Activated naive CD8-positive, alpha-beta T cell (primary cell): ENCODE data around the gene DLG2.

Source experiments
- H3K27ac Mint-ChIP-seq: one replicate; pipeline ENCODE4 v1.8.0; 2021; ENCODE audit warnings: mixed read lengths
- H3K27me3 Mint-ChIP-seq: one replicate; pipeline ENCODE4 v1.8.0; 2021; ENCODE audit warnings: mixed read lengths
- H3K36me3 Mint-ChIP-seq: one replicate; pipeline ENCODE4 v1.8.0; 2021; ENCODE audit warnings: mixed read lengths
- H3K4me1 Mint-ChIP-seq: one replicate; pipeline ENCODE4 v1.8.0; 2021; ENCODE audit warnings: low read depth, mixed read lengths
- H3K4me3 Mint-ChIP-seq: one replicate; pipeline ENCODE4 v1.8.0; 2021; ENCODE audit warnings: mild to moderate bottlenecking, mixed read lengths
- H3K9me3 Mint-ChIP-seq: one replicate; pipeline ENCODE4 v1.8.0; 2021; ENCODE audit warnings: low read depth, mixed read lengths

The DLG2 gene

GRCh38 chr11:83855237-83855636 is 1771.9 kb downstream of the DLG2 start:
- no peaks in the 10 kb centered on the region for H3K36me3 Mint-ChIP-seq
- no peak overlapping the region for H3K27ac Mint-ChIP-seq
- peaks cover 16% of the 10 kb centered on the region for H3K9me3 Mint-ChIP-seq
- H3K4me1 Mint-ChIP-seq: no peaks in the 10 kb centered on the region
- H3K4me3 Mint-ChIP-seq: no peak overlapping the region
- H3K27me3 Mint-ChIP-seq: no peaks in the 10 kb centered on the region

- no peaks in the 10 kb centered on the region for H3K27me3 Mint-ChIP-seq
- H3K9me3 Mint-ChIP-seq: peaks cover 9% of the 10 kb centered on the region
- H3K36me3 Mint-ChIP-seq: no peaks in the 10 kb centered on the region
- no peaks in the 10 kb centered on the region for H3K4me1 Mint-ChIP-seq
- H3K27ac Mint-ChIP-seq: no peak overlapping the region
- no peak overlapping the region for H3K4me3 Mint-ChIP-seq
These were observed 1774.2 kb downstream of the DLG2 start for GRCh38 chr11:83852775-83853442.

- peaks cover 4% of the 10 kb centered on the region for H3K9me3 Mint-ChIP-seq
- H3K36me3 Mint-ChIP-seq: no peaks in the 10 kb centered on the region
- no peaks in the 10 kb centered on the region for H3K27me3 Mint-ChIP-seq
- H3K4me1 Mint-ChIP-seq: no peaks in the 10 kb centered on the region
- H3K4me3 Mint-ChIP-seq: no peak overlapping the region
- H3K27ac Mint-ChIP-seq: no peak overlapping the region
These were observed 1775.1 kb downstream of the DLG2 start for GRCh38 chr11:83852012-83852411.

GRCh38 chr11:83847467-83848034 is 1779.6 kb downstream of the DLG2 start:
- Mint-ChIP-seq H3K36me3 (no peaks in the 10 kb centered on the region), H3K9me3 (no peaks in the 10 kb centered on the region), H3K27ac (no peak overlapping the region), H3K4me3 (no peak overlapping the region), H3K4me1 (no peaks in the 10 kb centered on the region), H3K27me3 (no peaks in the 10 kb centered on the region)

GRCh38 chr11:83845797-83846196 is 1781.3 kb downstream of the DLG2 start:
- Mint-ChIP-seq H3K4me1 (no peaks in the 10 kb centered on the region), H3K27me3 (peaks cover 2% of the 10 kb centered on the region), H3K36me3 (no peaks in the 10 kb centered on the region), H3K4me3 (no peak overlapping the region), H3K9me3 (no peaks in the 10 kb centered on the region), H3K27ac (no peak overlapping the region)

- Mint-ChIP-seq H3K9me3 (no peaks in the 10 kb centered on the region), H3K36me3 (no peaks in the 10 kb centered on the region), H3K27ac (no peak overlapping the region), H3K27me3 (peaks cover 6% of the 10 kb centered on the region), H3K4me1 (no peaks in the 10 kb centered on the region), H3K4me3 (no peak overlapping the region)
These were observed 1786.8 kb downstream of the DLG2 start for GRCh38 chr11:83840326-83840725.

DNA sequence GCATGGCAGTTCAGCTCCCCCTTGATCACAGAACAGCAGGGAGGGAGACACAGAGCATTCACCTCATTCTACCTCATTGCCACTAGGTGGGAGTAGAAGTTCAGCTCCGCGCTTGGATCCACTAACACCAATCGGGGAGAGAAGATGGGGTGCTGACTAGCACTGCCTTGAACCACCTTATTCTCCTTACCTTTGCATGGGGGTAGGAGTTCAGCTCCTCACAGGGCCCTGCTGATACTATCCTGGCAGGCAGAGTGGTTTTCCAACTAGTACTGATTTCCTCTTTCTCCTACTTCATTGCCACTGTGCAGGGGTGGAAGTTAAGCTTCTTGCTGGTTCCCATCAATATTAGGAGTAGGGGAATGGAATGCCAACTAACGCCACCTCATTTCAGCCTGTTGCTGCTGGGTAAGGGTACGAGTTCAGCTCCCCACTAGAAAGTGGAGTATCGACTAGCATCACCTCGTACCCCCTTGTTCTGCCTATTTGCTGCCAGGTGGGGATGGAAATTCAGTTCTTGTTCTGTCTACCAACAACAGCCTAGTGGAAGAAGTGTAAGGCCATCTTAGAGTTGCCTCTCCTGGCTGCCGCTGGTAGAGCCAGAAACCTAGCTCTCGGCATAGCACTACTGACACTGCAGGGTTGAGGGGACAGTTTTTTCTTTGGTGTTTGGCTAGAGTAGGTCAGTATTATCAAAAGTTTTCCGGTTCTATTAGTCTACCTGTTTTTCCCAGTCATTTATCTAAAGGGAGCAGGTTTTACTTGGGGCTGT is 1790.1 kb downstream of the DLG2 start:
- Mint-ChIP-seq H3K36me3 (no peaks in the 10 kb centered on the region), H3K27me3 (peaks cover 8% of the 10 kb centered on the region), H3K4me1 (no peaks in the 10 kb centered on the region), H3K9me3 (no peaks in the 10 kb centered on the region), H3K27ac (no peak overlapping the region), H3K4me3 (no peak overlapping the region)

DNA sequence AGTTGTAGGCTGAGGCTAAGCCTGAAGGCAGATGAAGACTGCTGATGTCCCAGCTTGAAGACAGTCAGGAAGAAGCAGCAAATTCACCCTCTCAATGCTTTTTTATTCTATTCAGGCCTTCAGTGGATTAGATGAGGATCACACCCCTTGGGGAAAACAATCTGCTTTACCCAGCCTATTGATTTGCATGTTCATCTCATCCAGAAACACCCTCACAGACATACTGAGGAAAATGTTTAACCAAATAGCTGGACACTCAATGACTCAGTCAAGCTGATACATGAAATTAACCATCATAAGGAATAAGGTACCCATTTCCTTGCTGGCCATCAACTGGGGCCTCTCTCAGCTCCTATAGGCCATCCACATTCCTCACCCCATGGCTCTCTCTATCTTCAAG is 1791.1 kb downstream of the DLG2 start:
- Mint-ChIP-seq H3K9me3 (no peaks in the 10 kb centered on the region), H3K4me3 (no peak overlapping the region), H3K27me3 (peaks cover 6% of the 10 kb centered on the region), H3K4me1 (no peaks in the 10 kb centered on the region), H3K27ac (no peak overlapping the region), H3K36me3 (no peaks in the 10 kb centered on the region)

DNA sequence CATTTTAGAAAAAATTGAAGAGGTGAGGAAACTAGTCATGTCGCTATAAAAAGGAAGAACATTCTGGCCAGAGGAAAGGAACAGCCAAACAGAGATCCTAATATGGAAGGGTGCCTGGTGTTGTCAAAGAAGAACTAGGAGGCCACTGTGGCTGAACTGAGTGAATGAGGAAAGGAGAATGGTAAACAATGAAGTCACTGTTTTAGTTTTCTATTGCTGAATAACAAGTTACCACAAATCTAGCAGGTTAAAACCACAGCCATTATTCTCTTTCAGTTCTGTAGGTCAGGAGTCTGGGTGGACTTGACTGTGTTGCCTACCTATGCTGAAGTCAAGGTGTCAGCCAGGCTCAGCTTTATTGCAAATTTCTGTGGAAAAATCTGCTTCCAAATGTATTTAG is 1791.7 kb downstream of the DLG2 start:
- no peaks in the 10 kb centered on the region for H3K36me3 Mint-ChIP-seq
- H3K4me1 Mint-ChIP-seq: no peaks in the 10 kb centered on the region
- H3K4me3 Mint-ChIP-seq: no peak overlapping the region
- H3K9me3 Mint-ChIP-seq: no peaks in the 10 kb centered on the region
- H3K27me3 Mint-ChIP-seq: peaks cover 6% of the 10 kb centered on the region
- H3K27ac Mint-ChIP-seq: no peak overlapping the region

- peaks cover 4% of the 10 kb centered on the region for H3K27me3 Mint-ChIP-seq
- no peaks in the 10 kb centered on the region for H3K36me3 Mint-ChIP-seq
These were observed 1795.2 kb downstream of the DLG2 start for GRCh38 chr11:83831929-83832328.

GRCh38 chr11:83827940-83828554 is 1799.1 kb downstream of the DLG2 start:
- no peak overlapping the region for H3K27ac Mint-ChIP-seq
- H3K36me3 Mint-ChIP-seq: no peaks in the 10 kb centered on the region
- H3K4me1 Mint-ChIP-seq: peaks cover 1% of the 10 kb centered on the region
- peaks cover 2% of the 10 kb centered on the region for H3K27me3 Mint-ChIP-seq
- no peak overlapping the region for H3K4me3 Mint-ChIP-seq
- H3K9me3 Mint-ChIP-seq: no peaks in the 10 kb centered on the region

More at GRCh38 chr11:83831929-83832328, 1795.2 kb downstream of the DLG2 start:
- Mint-ChIP-seq H3K9me3 (no peaks in the 10 kb centered on the region), H3K27ac (no peak overlapping the region), H3K4me1 (peaks cover 1% of the 10 kb centered on the region), H3K4me3 (no peak overlapping the region)

- H3K27me3 Mint-ChIP-seq: peaks cover 2% of the 10 kb centered on the region
- no peak overlapping the region for H3K4me3 Mint-ChIP-seq
- no peak overlapping the region for H3K27ac Mint-ChIP-seq
- H3K36me3 Mint-ChIP-seq: no peaks in the 10 kb centered on the region
- peaks cover 1% of the 10 kb centered on the region for H3K4me1 Mint-ChIP-seq
- no peaks in the 10 kb centered on the region for H3K9me3 Mint-ChIP-seq
These were observed 1799.6 kb downstream of the DLG2 start for GRCh38 chr11:83827520-83827919.

GRCh38 chr11:83826078-83826477 is 1801.1 kb downstream of the DLG2 start:
- Mint-ChIP-seq H3K27me3 (peaks cover 2% of the 10 kb centered on the region), H3K9me3 (no peaks in the 10 kb centered on the region), H3K27ac (no peak overlapping the region), H3K36me3 (no peaks in the 10 kb centered on the region), H3K4me1 (peaks cover 1% of the 10 kb centered on the region), H3K4me3 (no peak overlapping the region)

GRCh38 chr11:83823461-83824025 is 1803.6 kb downstream of the DLG2 start:
- Mint-ChIP-seq H3K9me3 (no peaks in the 10 kb centered on the region), H3K4me1 (peaks cover 1% of the 10 kb centered on the region), H3K27me3 (peaks cover 2% of the 10 kb centered on the region), H3K36me3 (no peaks in the 10 kb centered on the region), H3K4me3 (no peak overlapping the region), H3K27ac (no peak overlapping the region)
